HG03521 (cell line): ENCODE results near the gene ZSWIM8.
"Not testable (repeated sequence)": the region's sequence is repeated elsewhere in the genome, so short reads cannot be mapped to it uniquely, and the experiment has no call there.

Experiments
- ATAC-seq: cut with Tn5 transposase; IDR thresholded peaks from one replicate; pipeline ENCODE4 v1.9.1; 2021; ENCODE audit warnings: mild to moderate bottlenecking, moderate library complexity; ENCODE audit not compliant: unreplicated experiment

The ZSWIM8 gene

DNA sequence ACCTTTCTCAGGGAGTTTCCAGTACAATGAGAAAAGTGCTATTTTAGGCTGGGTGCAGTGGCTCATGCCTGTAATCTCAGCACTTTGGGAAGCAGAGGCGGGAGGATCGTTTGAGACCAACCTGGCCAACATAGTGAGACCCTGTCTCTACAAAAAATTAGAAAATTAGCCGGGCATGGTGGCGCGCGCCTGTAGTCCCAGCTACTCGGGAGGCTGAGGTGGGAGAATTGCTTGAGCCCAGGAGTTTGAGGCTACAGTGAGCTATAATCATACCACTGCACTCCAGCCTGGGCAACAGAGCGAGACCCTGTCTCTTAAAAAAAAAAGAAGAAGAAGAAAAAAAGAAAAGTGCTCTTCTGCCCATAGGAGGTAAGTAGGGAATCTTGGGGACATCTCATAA lies 10.6 kb downstream of the ZSWIM8 start:
- ATAC-seq, result not testable (repeated sequence)

DNA sequence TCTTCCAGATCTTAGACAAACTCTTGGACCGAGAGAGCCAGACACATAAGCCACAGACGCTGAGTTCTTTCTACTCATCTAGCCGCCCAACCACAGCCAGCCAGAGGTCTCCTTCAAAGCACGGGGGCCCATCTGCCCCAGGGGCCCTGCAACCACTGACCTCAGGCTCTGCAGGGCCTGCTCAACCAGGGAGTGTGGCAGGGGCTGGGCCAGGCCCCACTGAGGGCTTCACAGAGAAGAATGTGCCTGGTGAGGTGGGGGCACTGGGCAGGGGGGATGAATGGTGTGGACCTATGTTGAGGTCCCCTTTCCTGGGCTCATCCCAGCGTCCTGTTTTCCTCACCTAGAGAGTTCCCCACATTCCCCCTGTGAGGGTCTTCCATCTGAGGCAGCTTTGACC lies 11.4 kb downstream of the ZSWIM8 start:
- no peak for ATAC-seq

DNA sequence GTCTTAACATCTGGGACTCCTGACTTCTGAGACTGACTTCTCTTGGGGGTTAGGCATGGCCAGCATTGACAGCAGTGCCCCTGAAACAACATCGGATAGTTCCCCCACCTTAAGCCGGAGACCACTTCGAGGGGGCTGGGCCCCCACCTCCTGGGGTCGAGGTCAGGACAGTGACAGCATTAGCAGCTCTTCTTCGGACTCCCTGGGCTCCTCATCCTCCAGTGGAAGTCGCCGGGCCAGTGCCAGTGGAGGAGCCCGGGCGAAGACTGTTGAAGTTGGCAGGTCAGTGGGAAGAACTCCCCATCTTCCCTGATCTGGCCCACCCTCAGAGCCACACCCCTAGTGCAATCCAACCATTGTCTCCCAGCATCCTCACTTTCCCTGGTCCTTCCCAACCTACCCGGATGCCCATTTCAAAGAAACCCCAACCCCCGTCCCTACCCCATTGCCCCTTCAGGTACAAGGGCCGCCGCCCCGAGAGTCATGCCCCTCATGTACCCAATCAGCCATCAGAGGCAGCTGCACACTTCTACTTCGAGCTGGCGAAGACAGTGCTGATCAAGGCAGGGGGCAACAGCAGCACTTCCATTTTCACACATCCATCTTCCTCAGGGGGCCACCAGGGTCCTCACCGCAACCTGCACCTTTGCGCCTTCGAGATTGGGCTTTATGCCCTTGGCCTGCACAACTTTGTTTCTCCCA lies 12.1 kb downstream of the ZSWIM8 start:
- no peak for ATAC-seq

DNA sequence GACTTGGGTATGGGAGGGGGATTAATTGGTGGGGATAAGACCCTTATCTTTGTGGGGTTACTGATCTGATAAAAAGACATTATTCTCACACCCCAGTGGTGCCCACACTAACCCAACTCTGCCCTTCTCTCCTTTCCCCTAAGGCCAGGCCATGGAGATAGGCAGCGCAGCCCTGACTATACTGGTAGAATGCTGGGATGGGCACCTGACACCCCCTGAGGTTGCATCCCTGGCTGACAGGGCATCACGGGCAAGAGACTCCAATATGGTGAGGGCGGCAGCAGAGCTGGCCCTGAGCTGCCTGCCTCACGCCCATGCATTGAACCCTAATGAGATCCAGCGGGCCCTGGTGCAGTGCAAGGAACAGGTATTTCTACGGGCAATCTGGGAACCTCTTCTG lies 12.7 kb downstream of the ZSWIM8 start:
- ATAC-seq, result no peak

DNA sequence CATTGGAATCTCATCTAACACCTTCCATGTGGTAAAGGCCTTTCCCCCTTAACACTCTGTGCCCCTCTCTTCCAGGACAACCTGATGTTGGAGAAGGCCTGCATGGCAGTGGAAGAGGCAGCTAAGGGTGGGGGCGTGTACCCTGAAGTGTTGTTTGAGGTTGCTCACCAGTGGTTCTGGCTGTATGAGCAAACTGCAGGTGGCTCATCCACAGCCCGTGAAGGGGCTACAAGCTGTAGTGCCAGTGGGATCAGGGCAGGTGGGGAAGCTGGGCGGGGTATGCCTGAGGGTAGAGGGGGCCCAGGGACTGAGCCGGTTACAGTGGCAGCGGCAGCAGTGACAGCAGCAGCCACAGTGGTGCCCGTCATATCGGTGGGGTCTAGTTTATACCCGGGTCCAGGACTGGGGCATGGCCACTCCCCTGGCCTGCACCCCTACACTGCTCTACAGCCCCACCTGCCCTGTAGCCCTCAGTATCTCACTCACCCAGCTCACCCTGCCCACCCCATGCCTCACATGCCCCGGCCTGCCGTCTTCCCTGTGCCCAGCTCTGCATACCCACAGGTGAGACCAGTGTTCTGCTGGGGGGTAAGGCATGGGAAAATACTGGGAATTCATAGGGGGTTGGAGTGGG lies 13.6 kb downstream of the ZSWIM8 start:
- no peak for ATAC-seq

DNA sequence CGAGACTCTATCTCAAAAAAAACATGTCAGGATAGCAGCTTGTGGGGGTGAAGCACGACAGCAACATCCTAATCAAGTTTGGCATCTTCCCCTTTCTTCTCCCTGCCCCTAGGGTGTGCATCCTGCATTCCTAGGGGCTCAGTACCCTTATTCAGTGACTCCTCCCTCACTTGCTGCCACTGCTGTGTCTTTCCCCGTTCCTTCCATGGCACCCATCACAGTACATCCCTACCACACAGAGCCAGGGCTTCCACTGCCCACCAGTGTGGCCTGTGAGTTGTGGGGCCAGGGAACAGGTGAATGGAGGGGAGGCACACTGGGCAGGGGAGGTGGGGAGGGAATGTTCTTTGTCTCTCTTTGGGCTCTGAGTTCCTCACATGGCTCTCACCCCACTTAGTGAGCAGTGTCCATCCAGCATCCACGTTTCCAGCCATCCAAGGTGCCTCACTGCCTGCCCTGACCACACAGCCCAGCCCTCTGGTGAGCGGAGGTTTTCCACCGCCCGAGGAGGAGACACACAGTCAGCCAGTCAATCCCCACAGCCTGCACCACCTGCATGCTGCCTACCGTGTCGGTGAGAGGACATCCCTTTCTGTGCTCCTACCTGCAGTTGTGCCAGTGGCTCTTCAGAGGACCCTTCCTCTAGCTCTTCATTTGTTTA lies 14.6 kb downstream of the ZSWIM8 start:
- ATAC-seq, result no peak

DNA sequence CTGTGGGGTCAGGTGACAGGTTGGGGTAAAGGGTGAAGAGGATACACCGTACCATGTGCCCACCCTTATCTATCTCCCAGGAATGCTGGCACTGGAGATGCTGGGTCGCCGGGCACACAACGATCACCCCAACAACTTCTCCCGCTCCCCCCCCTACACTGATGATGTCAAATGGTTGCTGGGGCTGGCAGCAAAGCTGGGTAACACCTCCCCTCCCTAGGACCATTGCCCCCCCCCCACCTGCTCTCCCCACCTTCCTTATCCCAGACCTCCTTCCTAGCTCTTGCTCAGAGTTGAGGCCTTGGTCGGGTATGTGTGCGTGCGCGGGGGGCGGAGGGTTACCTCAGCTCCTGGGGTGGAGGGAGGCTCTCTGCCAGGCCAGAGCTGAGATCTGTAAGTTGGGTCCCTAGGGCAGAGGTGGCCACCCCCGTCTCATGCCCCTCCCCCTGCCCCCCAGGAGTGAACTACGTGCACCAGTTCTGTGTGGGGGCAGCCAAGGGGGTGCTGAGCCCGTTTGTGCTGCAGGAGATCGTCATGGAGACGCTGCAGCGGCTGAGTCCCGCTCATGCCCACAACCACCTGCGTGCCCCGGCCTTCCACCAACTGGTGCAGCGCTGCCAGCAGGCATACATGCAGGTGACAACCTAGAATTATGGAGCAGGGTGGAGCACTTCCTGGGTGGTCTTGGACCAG lies 15.3 kb downstream of the ZSWIM8 start:
- no peak for ATAC-seq

DNA sequence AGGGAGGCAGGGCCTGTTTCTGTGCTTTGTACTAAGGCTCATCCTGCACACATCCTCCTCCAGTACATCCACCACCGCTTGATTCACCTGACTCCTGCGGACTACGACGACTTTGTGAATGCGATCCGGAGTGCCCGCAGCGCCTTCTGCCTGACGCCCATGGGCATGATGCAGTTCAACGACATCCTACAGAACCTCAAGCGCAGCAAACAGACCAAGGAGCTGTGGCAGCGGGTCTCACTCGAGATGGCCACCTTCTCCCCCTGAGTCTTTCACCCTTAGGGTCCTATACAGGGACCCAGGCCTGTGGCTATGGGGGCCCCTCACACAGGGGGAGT lies 15.8 kb downstream of the ZSWIM8 start:
- ATAC-seq, result no peak

DNA sequence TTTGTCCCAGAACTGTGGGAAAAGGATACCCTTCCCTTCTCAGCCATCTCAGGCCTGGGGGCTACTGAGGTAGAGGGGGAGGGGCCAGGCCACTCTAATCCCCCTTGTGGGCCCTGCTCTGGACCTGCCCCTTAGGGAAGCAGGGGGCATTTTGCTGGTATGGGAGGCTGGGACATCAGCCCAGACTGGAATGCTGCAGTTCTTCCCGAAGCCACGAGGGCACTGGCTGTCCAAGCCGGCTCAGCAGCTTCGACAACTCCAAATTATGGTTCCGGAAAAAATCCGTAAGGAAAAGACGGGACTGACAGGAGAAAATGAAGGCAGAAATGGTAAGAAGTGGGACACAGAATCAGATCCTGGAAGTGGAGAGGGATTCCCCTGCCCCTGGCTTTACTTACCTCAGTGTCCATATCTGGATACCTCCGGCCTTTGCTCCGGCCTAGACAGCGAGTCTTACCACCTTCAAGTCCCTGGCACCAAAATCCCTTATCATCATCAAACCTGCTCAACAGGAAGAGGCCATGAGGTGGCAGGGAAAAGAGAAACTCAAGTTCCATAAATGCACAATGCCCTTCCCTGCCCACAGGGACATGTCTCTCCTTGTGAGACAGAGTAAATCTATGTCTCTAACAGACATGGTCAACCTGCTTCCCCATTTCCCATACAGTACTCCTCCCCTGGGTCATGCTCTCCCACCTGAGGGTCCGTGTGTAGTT lies 17.0 kb downstream of the ZSWIM8 start:
- no peak for ATAC-seq

DNA sequence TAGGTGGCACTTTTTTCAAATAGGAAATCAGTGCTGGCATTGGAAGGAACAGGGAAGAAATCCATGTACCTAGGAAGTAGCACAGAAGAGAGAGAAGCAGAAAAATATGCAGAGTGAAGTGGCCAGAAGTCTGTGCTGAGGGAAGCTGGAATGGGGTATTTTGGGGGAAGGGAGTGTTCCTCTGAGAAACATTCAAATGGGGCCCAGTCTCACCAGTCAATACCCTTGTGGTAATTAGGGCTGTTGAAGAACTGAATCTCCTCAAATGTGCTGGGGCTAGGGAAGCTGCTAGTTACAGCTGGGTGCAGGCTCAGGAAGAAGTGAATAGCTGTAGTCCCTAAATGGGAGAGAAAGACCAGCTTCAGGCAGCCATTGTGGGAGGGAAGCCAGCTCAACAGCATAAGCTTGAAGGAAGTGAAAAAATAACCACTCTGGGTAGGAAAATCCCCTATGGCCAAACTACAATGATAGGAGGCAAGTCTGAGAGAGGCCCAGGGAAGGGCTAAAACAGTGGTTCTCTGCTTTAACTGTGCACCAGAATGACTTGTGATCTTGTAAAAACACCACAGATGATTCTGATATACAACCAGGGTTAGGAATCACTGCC lies 18.4 kb downstream of the ZSWIM8 start:
- ATAC-seq, result no peak

DNA sequence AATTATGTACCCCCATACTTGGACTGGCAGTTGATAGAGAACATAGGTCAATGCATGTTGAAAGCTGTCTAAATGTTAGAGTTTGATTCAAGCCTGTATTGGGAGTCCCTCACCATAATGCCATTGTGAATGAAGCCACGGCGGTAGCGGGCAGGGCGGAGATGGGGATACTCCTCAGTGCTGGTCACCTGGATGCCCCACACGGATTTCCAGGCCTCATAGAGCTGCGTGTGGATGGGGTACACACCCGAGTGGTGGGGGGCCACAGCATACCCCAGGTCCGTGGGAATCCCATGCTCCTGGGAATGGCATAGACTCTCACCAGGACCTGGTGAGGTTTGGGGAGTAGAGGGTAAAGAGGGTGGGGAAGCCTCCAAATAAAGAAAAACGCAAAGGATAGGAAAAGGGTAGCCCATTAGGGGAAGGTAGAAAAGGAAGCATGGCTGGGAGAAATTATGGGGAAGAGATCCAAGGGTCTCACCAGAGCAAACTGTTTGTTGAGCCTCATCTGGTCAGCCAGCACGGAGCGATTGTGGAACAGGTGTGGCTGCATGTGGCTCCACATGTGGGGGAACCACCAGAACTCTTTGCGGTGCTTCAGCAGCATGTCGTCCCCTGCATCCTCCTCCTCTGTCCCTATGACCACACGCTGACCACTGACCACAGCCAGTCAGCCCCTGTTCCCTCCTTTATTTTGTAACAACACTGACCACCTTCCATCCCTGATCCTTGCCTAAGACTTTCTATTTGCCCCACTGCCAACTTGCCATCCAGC lies 21.0 kb downstream of the ZSWIM8 start:
- ATAC-seq, result no peak

DNA sequence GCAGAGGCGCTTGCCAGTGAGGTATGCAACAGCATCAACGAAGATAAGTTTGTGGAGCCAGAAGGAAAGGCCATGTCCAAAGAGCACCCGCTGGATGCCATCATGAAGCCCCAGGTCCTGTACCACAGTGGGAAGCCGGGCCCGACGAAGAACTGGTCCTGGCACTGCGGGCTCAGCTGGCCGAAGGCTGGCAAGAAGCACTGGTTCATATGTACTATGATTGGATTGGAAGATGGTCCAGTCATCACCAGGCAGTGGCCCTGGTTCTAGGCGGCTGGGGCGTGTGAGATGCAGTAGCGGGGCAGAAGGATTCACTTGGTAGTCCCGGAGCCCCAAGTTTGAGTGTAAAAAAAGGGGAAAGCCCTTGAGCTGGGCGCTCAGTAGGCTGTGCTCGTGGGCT lies 22.1 kb downstream of the ZSWIM8 start:
- no peak for ATAC-seq

DNA sequence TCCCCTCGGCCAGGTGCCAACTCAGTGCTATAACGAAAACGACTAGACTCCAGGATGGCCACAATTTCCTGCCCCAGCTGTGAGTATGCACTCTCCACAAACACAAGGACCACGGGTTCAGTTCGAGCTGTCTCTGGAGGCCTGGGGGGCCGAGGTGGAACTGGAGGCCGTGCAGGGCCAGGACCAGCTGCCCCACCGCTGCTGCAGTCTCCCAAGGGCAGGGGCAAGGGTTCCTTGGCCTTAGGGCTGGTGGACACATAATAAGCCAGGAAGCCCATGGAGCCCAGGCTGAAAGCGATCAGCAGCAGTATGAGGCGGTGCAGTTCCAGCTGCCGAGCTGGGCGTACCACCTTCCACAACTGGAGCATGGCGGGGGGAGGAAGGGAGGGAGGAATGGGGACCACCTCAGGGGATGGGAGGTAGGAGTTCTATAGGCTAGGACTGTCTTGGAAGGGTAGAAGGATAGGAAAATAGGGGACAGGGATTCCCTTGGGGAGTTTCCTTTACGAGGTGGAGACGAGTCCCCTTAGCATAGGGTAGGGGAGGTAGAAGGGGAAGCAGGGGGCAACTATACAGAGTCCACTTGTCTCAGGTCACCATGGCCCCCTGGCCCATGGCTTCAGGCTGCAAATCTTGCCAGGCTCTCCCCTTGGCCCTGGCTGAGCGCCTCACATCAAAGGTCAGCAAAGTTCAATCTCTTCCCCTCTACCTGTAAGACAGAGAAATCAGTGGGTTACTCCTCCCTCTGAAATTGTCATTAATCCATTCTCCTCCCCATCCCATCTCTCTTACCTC lies 22.8 kb downstream of the ZSWIM8 start:
- no peak for ATAC-seq

DNA sequence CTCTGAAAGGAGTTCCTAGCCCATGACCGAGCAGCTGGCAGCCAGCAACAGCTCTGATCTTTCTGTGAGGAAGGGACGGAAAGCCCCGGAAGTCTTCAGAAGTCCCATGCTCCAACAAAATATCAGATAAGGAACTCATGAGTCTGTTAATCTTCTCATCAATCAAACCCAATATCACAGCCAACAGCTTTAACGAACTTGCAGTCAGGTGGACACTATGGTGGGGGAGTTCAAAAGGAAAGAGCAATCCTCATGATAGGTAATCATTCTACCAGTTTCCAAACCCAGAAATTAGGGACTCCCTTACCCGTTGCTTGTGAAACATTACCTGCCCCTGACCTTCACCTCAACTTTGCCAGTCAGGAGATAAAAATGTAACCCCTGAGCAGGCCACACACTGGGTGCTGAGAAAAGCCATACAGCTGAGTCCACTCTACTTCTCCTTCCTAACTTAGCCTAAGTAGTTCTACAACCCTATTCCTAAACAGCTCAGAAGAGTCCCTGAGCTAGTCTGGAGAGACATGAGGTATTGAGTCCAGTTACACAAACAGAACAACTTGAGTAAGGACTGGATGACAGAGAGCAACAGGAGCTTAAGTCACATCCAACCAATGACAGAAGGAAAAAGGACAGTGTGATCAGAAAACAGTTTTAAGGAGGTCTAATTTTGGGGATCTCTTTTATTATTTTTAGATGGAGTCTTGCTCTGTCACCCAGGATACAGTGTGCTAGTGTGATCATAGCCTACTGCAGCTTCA lies 23.8 kb downstream of the ZSWIM8 start:
- ATAC-seq, result no peak

DNA sequence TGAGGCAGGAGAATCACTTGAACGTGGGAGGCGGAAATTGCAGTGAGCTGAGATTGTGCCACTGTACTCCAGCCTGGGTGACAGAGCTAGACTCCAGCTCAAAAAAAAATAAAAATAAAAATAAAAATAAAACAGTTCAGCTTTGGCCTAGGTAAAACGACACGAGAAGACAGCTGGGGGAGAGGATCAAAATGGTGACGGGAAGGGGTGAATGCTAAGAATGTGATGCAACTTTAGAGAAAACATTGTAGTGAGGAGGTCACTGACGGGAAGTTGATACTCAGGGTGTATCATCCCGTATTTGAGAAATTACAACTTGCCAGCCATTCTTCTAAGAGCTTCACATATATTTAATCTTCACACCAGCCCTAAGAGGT lies 24.9 kb downstream of the ZSWIM8 start:
- ATAC-seq, result no peak

DNA sequence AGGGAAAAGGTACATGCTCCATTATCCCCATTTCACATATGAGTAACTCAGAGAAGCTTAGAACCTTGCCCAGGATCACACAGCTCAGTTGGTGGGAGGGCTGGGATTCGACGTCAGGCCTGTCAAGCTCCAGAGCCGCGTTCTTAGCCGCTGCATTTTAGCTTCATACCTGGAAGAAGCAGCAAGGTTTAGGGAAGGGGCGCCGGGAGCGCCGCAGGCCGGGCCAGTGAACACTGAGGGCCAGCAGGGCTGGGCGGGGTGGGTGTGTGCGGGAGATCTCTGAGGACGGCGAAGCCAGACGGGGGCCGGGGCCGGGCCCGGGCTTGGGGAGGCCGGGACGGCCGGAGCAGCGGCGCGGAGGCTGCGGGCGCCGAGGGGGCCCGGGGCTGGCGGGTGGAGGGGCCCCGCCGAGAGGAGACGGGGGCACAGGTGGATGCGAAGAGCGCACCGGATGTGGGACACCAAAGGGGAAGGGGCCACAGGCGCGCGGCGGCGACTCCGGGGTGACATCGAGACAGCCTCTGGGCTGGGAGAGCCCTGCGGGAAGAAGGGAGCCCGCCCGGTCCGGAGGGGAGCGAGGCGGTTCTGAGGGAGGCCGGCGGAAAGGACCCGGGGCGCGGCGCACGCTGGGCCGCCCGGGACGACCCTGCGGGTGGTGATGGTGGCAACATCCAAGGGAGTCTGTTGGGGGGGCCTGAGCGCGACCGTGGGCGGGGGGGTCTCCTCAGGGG lies 25.5 kb downstream of the ZSWIM8 start:
- peak; percentile 21 for ATAC-seq

DNA sequence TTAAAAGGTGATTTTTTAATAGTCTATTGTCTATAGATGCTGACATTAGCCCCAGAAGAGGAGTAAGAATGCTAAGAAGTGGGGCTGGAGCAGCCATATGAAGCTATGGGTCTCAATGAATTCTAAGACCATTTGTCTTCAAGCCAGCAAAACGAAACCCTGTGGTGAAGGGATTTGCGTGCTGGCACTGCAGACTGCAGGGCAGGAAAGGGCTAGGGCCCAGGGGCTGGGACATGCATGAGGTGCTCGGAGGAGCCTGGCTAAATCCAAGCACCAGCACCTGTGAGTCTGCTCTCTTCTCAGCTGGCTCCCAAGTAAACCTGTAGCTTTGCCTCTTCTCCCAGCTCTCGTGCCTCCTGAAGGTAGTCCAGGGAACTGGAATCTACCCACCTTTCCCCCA lies 27.3 kb downstream of the ZSWIM8 start:
- ATAC-seq, result no peak

DNA sequence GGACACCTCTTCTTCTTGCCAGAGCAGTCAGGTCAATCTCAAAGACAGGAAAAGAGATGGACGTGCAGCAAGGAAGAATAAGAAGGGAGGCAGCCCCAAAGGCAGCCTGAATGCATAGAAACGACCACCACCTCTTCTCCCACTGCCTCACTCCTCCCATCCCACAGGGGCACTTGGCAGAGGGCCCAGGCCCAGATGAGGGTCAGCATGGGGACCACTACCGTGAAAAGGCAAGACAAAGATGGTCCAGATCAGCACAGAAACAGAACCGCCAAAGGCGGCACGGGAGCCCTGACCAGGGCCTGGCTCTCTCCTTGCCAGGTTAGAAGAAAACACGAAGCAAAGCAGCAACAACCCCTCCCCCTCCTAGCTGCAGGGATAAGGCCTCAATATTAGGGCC lies 27.9 kb downstream of the ZSWIM8 start:
- no peak for ATAC-seq
